Measurements from ENCODE around the gene CADM1. TPM values are rescaled to one million over a fixed set of nuclear protein-coding genes. Genes with fewer than 3 reads are reported as not detected.

CADM1 gene
- total and polyA plus RNA-seq, 10 of the 15 experiments (the other 5 are each of a cell fraction or from before 2014, with no cell fraction given): 0.03 to 0.48 (median 0.15) TPM; not detected in 3

GRCh38 chr11:115159207-115159606, 345.0 kb downstream of the CADM1 start (continued):
- no peak for TF ChIP-seq ZNF592 (IDR thresholded peaks at IDR 0.05)
- no peak for TF ChIP-seq CHD4 (IDR thresholded peaks at IDR 0.05)
- no peak for TF ChIP-seq FOS (IDR thresholded peaks at IDR 0.05; ENCODE audit: borderline replicate concordance, extremely low read depth, insufficient read length)
- TF ChIP-seq MTA3 (IDR thresholded peaks at IDR 0.05; ENCODE audit: borderline replicate concordance, low read length): no peak

- Histone ChIP-seq H3K9ac (ENCODE audit: control insufficient read depth, insufficient read depth, low read length) (no peak overlapping the region), H3K4me1 (ENCODE audit: control insufficient read depth, insufficient read depth, low read length) (no peaks in the 10 kb centered on the region), H3K4me3 (no peak overlapping the region), H3K27me3 (replicated peaks in 1 of 2; ENCODE audit: control insufficient read depth in 2 of 2, insufficient read depth in 2 of 2, low read length in 1 of 2) (peaks cover 0 to 2% of the 10 kb centered on the region in 2 experiments; a peak in 1 of 4 replicates), H3K4me2 (ENCODE audit: control insufficient read depth, insufficient read depth) (no peak overlapping the region), H2AFZ (ENCODE audit: control insufficient read depth, low read depth, low read length) (no peak overlapping the region), H4K20me1 (ENCODE audit: control insufficient read depth, insufficient read depth) (no peaks in the 10 kb centered on the region), H3K9me3 (replicated peaks; ENCODE audit: control insufficient read depth, insufficient read depth, low read length) (no peaks in the 10 kb centered on the region), H3K27ac (ENCODE audit: control insufficient read depth, insufficient read depth) (no peak overlapping the region), H3K79me2 (ENCODE audit: control insufficient read depth, insufficient read depth, low read length) (no peaks in the 10 kb centered on the region), H3K36me3 (ENCODE audit: control insufficient read depth in 2 of 2, insufficient read depth in 2 of 2, low read length in 1 of 2) (no peaks in the 10 kb centered on the region)
- BruUV-seq (replicated peaks): no TSS peak
- POLR2A ChIA-PET: no interaction called here
- SMC1A ChIA-PET (ENCODE audit: uncharacterized antibody, unreplicated experiment): no interaction called here
- no peak for FAIRE-seq
- intact Hi-C loops (cut with micrococcal nuclease; ENCODE audit: unreplicated experiment): no loop called here
- no peak for DNase-seq (ENCODE audit: low read depth, low spot score)
- 30% methylated on average over 6 of the region's 6 CpGs for WGBS (ENCODE audit: insufficient coverage, insufficient replicate concordance, low lambda C conversion rate, missing lambda C conversion rate)
- ATAC-seq: no peak
- in situ Hi-C loops (cut with MboI): loop anchor here (10.0 kb wide), 1 partner anchor 63 kb away; no protein-coding TSS in a partner anchor
- RAD21 ChIA-PET (ENCODE audit: unreplicated experiment): no interaction called here
- CTCF ChIA-PET: no interaction called here
- no peak for TF ChIP-seq JUND (IDR thresholded peaks at IDR 0.05; ENCODE audit: low read depth, low read length)
- TF ChIP-seq SP1 (IDR thresholded peaks at IDR 0.05; ENCODE audit: low read depth, low read length): no peak
- TF ChIP-seq MYB (IDR thresholded peaks at IDR 0.05; ENCODE audit: borderline replicate concordance, low read depth, low read length): no peak
- no peak for TF ChIP-seq ZBED1 (IDR thresholded peaks at IDR 0.05; ENCODE audit: borderline replicate concordance)
- no peak for TF ChIP-seq RELB (IDR thresholded peaks at IDR 0.05; ENCODE audit: low read depth)
- no peak for TF ChIP-seq LARP7 (IDR thresholded peaks at IDR 0.05)
- TF ChIP-seq ZBTB4 (CRISPR knock-in tag; IDR thresholded peaks at IDR 0.05): no peak
- no peak for TF ChIP-seq SIN3A (IDR thresholded peaks at IDR 0.05; ENCODE audit: low read depth, low read length)
- TF ChIP-seq CBFB (IDR thresholded peaks at IDR 0.05; ENCODE audit: low read depth): no peak
Observed at GRCh38 chr11:115158053-115158452, 346.2 kb downstream of the CADM1 start.
